RWPE1 (cell line): ENCODE data around the gene OMA1.
"Not testable (repeated sequence)": the region's sequence is repeated elsewhere in the genome, so short reads cannot be mapped to it uniquely, and the experiment has no call there.

ENCODE experiments used
- CTCF ChIA-PET: fragments of 350-600 bp; sonication (Branson Sonifier 250); formaldehyde crosslinking; extraction: SDS; loops from one replicate; lab custom pipeline; 2021; lab: Yijun Ruan, JAX
- POLR2A ChIA-PET: fragments of 400-600 bp; formaldehyde crosslinking; extraction: SDS; loops from one replicate; lab custom pipeline; 2020; ENCODE audit warnings: antibody characterized with exemption; ENCODE audit not compliant: low non-redundant PET; lab: Yijun Ruan, JAX
- DNase-seq: peaks from one replicate; pipeline ENCODE4 v3.0.0; 2012; ENCODE audit warnings: low spot score
- H3K27ac ChIP-seq: fragments of 450-650 bp; 2 replicates; pipeline ENCODE4 v1.5.1; 2017
- CTCF ChIP-seq: fragments of 450-650 bp; conservative IDR thresholded peaks from 2 replicates; pipeline ENCODE4 v1.5.1; 2017; ENCODE audit warnings: low read depth, mild to moderate bottlenecking

The OMA1 gene

GRCh38 chr1:58587667-58588066 lies 41.1 kb upstream of the OMA1 start:
- ChIA-PET CTCF (interaction anchor here (1.2 kb wide), 1 partner anchor 65 kb away, joined by 4 read pairs; no protein-coding TSS in a partner anchor), POLR2A (interaction anchor here (0.7 kb wide), 1 partner anchor 31 kb away, joined by 3 read pairs; no protein-coding TSS in a partner anchor)
- no peak overlapping the region for H3K27ac ChIP-seq
- no peak for DNase-seq
- TF ChIP-seq CTCF: no peak

GRCh38 chr1:58586271-58586670 lies 39.7 kb upstream of the OMA1 start:
- TF ChIP-seq CTCF: no peak
- POLR2A ChIA-PET: no interaction called here
- CTCF ChIA-PET: no interaction called here
- H3K27ac ChIP-seq: peak overlapping the region; percentile 29; the same call in 1 of the 2 replicates
- no peak for DNase-seq

- no peak for TF ChIP-seq CTCF
- ChIA-PET CTCF (no interaction called here), POLR2A (no interaction called here)
- no peak for DNase-seq
- peak overlapping the region; percentile 90 for H3K27ac ChIP-seq
These were observed 39.1 kb upstream of the OMA1 start for GRCh38 chr1:58585581-58586151.

GRCh38 chr1:58585166-58585565 lies 38.6 kb upstream of the OMA1 start:
- no peak for TF ChIP-seq CTCF
- ChIA-PET CTCF (no interaction called here), POLR2A (no interaction called here)
- peak overlapping the region; percentile 90 for H3K27ac ChIP-seq
- no peak for DNase-seq

GRCh38 chr1:58584082-58584895 lies 37.8 kb upstream of the OMA1 start:
- peak; percentile 92 for DNase-seq
- TF ChIP-seq CTCF: no peak
- POLR2A ChIA-PET: interaction anchor here (1.1 kb wide), 1 partner anchor 12 kb away, joined by 3 read pairs; no protein-coding TSS in a partner anchor
- CTCF ChIA-PET: no interaction called here
- peak overlapping the region; percentile 90 for H3K27ac ChIP-seq

- no peak for DNase-seq
- POLR2A ChIA-PET: interaction anchor here (1.1 kb wide), 1 partner anchor 11 kb away, joined by 3 read pairs; no protein-coding TSS in a partner anchor
- peak overlapping the region; percentile 90 for H3K27ac ChIP-seq
These were observed 37.0 kb upstream of the OMA1 start for GRCh38 chr1:58583496-58583895.

GRCh38 chr1:58582143-58582542 lies 35.6 kb upstream of the OMA1 start:
- POLR2A ChIA-PET, H3K27ac ChIP-seq, DNase-seq: not testable (repeated sequence)
- CTCF ChIA-PET: interaction anchor here (0.7 kb wide), 1 partner anchor 35 kb away, joined by 3 read pairs; no protein-coding TSS in a partner anchor

More at GRCh38 chr1:58583496-58583895, 37.0 kb upstream of the OMA1 start:
- no peak for TF ChIP-seq CTCF
- CTCF ChIA-PET: interaction anchor here (0.7 to 0.8 kb wide), 3 partner anchors 69 to 1364 kb away, joined by 3 read pairs; no protein-coding TSS in a partner anchor
